ENCODE data around the gene PARVB.

Gene PARVB

GRCh38 chr22:44188316-44188715 lies 164.2 kb downstream of the PARVB start:
- no peak for DNase-seq

- no peak for DNase-seq
Measured at GRCh38 chr22:44188986-44189630, 165.0 kb downstream of the PARVB start.

GRCh38 chr22:44190381-44190976 lies 166.4 kb downstream of the PARVB start:
- DNase-seq = no peak

GRCh38 chr22:44191036-44191454 lies 166.9 kb downstream of the PARVB start:
- no peak for DNase-seq

- DNase-seq = no peak
Measured at GRCh38 chr22:44192098-44192815, 168.2 kb downstream of the PARVB start.

GRCh38 chr22:44192816-44193534 lies 168.9 kb downstream of the PARVB start:
- DNase-seq = no peak

DNA sequence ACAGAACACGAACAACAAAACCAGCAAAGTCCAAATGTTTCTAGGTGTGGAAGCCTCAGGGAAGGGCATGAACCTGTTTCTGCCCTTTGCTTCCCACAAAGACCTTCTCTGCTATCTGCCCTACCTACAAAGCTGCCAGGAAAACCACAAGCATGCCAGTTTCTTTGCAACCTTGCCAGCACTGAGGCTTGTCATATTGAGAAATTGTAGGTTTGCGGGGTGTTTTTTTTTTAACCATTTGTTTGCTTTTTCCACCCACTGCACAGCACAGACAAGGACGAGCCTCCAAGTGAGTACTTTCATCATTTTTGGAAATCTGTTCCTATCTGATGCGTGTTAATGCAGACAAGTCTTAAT lies 169.4 kb downstream of the PARVB start:
- DNase-seq = no peak

DNA sequence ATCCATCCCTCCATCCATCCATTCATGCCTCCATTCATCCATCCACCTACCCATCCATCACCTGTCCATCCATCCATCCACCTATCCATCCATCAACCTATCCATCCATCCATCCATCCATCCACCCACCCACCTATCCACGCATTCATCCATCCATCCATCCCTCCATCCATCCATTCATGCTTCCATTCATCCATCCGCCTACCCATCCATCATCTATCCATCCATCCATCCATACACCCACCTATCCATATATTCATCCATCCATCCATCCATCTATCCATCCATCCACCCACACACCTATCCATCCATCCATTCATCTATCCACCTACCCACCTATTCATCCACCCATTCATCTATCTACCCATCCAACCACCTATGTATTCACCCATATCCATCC lies 170.5 kb downstream of the PARVB start:
- DNase-seq = no peak

DNA sequence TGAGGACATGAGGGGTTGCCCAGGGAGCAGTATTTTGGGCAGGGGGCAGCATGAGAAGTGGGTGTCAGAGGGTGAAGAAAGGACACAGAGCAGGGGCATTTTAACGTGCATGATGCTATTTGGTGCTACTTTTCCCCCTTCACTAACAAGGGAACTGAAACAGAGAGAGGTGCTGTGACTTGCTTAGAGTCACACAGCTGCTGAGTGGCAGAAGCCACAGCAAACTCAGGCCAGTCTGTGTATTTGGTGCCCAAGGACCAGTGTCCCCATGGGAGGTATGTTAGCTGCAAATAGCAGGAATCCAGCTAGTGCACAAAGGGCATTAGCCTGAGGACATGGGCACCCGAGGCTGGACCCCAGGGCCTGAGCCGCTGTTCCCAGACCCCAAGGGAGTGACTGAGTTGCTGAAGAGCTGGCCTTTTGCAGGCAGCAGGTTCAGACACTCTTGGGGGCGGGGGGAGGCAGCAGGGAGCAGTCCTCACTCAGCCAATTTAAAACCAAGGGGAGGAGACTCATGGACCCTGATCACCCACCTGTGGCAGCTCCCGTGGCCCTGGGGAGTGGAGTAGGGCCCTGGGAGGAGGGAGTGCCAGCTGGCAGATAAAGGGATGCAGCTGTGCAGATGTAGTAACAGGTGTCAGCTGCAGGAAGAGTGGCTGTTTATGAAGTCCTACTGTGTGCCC lies 171.2 kb downstream of the PARVB start:
- no peak for DNase-seq

- DNase-seq = no peak
Measured at GRCh38 chr22:44196241-44196640, 172.1 kb downstream of the PARVB start.

DNA sequence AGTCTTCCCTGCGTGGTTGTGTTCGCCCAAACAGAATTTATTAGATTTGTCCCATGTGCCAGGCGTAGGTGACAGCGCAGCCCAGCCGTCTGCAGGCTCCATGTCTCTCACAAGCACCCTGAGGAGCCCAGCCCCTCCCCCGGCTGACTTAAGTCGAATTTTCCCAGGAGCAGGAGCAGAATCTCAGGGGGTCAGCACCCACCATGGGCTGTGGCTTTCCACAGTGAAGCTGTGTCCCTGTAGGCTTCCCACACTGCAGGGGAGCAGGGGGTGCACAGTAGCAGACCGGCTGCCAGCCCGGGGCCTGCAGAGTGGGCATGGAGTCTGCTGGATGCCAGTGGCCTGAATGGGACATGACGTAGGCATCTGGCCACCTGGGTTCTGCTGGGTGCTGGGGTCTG lies 172.6 kb downstream of the PARVB start:
- no peak for DNase-seq

DNA sequence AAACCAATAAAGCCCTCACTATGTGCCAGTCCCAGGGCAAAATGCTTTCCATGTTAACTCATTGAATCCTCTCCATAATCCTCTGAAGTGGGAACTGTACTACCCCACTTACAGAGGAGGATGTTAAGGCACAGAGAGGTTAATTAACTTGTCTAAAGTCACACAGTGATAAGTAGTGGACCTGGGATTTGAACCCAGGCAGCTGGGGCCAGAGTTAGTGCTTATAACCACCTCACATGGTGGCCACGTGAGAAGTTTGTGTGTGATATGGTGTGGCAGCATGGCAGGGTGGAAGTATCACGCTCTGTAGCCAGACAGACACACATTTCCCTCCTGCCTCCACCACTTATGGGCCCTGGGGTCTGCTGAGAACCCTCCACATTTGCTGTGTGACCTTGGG lies 173.2 kb downstream of the PARVB start:
- DNase-seq = no peak

DNA sequence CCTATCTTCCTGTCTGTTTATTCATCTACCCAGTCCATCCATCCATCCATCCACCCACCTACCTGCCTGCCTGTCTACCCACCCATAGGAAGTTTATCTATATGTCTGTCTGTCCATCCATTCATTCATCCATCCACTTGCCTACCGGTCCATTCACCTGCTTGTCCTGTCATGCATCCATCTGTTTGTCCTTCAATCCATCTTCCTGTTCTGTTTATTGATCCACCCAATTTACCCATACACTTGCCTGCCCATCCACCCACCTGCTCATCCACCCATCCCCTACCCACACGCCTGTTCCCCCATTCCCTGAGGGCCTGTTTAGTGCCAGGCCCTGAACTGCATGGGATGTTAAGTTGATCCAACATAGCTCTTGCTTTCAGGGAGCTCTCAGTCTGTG lies 175.1 kb downstream of the PARVB start:
- DNase-seq = no peak

DNA sequence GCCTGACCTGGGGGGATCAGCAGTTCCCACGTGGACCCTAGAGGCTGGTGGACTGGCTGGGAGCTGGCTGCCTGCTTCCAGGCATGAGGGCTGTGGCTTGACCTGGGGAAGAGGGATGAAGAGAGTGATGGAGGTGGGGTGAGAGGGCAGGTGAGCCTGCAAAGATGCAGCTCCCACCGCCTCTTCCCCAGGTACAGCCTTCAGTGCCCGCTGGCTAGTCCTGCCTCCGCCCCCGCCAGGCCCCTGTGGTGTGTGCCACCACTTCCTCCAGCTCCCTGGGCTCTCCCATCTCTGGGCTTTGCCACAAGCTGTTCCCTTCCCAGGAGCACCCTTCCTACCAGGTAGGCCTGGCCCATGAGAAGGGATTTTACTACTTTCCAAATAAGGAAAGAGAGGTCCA lies 175.8 kb downstream of the PARVB start:
- DNase-seq = no peak

DNA sequence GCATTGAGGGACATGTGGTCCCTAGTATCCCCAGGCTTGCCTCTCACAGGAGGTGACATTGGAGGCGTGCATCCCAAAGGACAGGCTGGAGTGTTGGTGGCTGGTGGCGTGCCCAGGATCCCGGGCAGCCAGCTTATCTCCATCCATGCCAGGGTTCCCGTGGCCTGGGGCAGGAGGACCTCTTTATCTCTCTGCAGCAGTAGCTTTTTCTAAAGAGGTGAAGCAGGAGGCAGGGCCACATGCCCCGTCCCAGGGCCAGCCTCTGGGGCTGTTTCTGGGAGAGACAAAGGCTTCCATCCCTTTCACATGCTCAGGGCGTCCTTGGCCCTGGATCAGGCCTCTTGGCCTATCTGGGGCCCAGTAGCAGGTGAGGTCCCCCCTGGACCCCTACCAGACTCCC lies 176.3 kb downstream of the PARVB start:
- DNase-seq = no peak

DNA sequence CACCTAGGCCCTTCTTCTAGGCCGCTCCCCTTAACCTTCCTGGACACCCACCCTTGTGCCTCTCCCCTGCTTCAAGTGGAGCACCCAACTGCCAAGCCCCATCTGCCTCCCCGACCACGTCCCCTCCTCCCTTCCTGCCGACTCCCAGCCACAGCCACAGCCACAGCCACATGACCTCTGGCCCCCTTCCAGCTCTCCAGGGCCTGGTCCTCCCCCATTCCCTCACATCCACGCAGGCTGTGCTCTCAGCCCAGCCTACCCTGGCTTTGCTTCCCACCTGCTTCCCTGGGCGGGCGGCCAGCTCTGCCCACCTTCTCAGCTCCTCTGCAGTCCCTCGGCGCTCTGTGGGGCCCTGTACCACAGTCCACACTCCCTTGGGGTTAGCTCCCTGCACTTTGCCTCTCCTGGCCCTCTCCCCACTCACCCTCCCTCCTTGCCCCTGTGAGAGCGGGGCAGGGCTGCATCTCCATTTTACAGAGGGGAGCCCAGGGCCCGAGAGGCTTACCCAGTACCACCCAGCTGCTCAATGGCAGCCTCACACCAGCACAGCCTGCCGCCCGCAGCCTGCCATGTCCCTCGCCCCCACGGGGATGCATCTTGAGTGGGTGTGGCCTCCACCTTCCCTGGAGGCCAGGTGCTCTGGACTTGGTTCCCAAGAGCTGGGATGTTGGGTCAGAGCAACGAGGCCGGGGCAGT lies 176.9 kb downstream of the PARVB start:
- no peak for DNase-seq

GRCh38 chr22:44201665-44202064 lies 177.6 kb downstream of the PARVB start:
- no peak for DNase-seq

GRCh38 chr22:44202261-44202789 lies 178.2 kb downstream of the PARVB start:
- peak; percentile 4 for DNase-seq

GRCh38 chr22:44203203-44203602 lies 179.1 kb downstream of the PARVB start:
- no peak for DNase-seq

DNA sequence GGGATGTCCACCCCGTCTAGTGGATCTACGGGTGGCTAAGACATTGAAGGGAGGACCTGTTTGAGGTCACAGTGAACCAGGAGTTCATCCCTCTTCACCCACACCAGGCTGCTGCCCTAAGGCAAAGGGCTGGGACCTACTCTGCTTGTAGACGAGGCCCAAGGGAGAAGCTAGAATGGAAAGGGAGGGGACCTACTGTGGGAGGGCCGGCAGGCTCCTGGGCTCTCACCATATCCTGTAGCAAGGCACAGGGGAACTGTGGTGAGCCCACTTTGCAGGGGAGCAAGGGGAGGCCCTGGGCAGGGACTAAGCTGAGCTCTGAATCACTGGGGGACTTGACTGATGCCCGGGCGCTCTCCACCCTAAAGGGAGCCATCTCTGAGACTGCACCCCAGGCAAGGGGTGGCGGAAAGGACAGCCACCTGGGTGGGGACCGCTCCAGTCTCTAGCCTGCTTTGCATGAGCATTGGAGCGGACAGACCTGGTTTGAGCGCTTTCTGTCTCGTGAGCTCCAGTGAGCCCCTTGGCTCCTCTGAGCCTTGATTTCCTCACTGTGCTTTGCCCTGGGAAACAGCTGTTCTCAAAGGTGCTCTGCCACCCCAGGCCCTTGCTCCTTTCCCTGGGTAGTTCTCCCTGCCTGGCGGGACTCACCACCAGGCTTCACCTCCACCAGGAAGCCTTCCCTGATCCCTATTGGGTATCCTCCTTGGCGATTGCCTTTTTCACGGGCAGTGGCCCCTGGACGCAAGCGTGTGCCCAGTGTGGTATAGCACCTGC lies 180.8 kb downstream of the PARVB start:
- DNase-seq = no peak

DNA sequence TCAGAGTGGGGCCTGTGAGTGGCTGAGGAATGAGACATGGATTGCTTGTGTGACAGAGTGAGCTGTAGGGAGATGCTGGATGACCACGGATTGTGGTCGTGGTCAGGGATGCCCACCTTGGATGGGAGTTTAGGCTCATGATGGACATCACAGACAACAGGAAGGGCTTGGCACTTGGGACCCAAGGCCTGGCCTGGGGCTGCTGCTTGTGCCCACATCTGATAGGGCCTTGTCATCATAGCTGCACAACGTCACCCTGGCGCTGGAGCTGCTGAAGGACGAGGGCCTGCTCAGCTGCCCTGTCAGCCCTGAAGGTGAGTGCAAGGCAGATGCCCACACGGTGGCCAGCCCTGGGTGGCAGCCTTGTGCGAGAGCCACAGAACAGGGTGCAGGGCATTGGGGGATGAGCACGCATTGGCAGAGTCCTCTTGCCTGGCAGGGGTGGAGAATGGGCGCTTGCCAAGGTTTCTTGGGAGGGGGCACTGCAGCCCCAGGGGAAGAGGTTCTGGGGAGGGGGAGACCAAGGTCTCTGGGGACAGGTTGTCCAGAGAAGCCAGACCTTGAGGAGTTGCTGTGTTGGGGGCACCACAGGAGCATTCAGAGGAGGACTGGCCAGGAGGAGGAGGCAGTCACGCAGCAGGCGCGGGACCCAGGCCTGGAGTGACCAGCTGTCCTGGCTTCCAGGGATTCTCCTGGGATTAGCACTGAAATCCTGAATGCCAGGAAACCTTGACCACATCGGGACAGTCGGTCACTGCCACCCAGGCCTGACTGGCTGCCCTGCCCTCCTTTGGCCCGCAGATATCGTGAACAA lies 181.6 kb downstream of the PARVB start:
- no peak for DNase-seq

Data from NCI-H2227 treated with DMSO at 0.1 percent for 48 hours (cell line).